Measurements from ENCODE around the gene TIMD4.

GRCh38 chr5:156949424-156949823 lies 13.6 kb downstream of the TIMD4 start:
- TF ChIP-seq CTCF (IDR thresholded peaks at IDR 0.05) (no peak), EZH2 (IDR thresholded peaks at IDR 0.05; ENCODE audit: borderline replicate concordance, insufficient read depth, low read depth, low read length, poor library complexity, severe bottlenecking) (no peak)
